Fibroblast of skin of scalp (primary cell): ENCODE data around the gene CEMIP2.
A peak's percentile ranks its signal among the peaks of the same experiment; 100 is the strongest.

ENCODE experiments used
- DNase-seq: peaks from one replicate; pipeline ENCODE4 v3.0.0-alpha.2; 2013

The CEMIP2 gene

GRCh38 chr9:71746023-71746757 lies 22.1 kb downstream of the CEMIP2 start:
- no peak for DNase-seq

GRCh38 chr9:71744754-71745521 lies 23.4 kb downstream of the CEMIP2 start:
- DNase-seq = no peak

DNA sequence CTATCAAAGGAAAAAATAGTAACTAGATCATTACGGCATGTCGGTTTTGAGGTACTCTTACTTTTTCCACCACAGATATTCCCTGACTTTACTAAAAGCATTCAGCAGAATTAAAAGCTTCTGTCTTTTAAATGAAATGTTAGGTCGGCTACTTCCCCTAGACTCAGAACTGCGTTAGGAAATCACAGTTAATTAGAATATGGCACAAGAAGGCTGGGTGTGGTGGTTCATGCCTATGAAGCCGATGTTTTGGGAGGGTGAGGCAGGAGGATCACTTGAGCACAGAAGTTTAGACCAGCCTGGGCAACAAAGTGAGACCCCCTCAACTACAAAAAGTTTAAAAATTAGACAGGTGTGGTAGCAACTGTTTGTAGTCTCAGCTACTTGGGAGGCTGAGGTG lies 24.4 kb downstream of the CEMIP2 start:
- DNase-seq = no peak

DNA sequence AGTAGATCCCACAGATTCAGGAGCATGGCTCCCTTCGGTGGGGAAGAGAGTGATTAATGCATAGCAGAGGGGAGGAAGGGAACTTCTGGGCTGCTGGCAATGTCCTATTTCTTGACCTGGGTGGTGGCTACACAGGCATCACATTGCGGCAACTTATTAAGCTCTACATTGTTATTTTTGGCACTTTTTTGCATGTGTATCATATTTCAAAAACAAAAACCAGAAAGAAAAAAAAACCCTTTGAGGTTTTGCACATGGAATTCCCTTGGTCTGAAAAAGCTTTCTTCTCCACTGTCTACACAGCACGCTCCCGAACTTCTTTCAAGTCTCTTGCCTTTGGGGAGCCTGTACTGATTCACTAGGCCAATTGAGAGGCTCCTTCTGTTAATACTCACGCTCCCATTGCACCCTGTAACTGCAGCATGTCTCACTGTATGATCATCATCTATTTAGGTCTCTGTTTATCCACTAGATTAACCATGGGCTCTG lies 25.1 kb downstream of the CEMIP2 start:
- DNase-seq = peak; percentile 77

GRCh38 chr9:71742703-71743102 lies 25.6 kb downstream of the CEMIP2 start:
- no peak for DNase-seq

DNA sequence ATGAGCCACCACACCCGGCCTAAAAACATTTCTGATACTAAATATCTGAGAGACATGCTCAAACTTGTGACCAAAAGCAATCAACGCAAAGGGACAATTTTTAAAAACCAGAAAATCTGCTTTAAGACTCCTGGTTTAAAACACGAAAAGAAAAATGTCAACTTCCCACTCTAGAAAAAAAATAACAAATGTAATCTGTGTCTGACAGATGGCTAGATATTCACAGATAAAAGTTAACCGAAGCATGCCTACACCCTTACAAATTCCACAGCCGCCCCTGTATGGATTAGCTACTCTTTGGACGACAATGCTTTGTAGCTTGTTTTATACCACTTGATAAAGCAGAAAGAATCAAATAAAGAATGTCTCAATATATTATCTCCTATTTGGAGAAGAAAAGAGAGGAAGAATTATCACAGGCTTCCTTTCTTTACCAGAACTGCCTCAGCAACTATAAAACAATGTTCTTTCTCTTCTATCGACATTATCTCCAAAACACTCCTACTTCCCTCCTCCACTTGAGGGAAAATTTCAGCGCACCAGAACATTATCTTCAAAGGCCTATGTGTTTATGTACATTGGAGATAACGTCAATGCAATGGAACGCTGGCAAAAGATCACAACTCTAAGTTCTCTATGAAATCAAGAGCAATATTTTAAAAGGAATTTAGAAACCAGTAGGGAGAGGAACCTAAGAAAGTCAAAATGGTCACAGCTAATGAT lies 26.2 kb downstream of the CEMIP2 start:
- DNase-seq = no peak

DNA sequence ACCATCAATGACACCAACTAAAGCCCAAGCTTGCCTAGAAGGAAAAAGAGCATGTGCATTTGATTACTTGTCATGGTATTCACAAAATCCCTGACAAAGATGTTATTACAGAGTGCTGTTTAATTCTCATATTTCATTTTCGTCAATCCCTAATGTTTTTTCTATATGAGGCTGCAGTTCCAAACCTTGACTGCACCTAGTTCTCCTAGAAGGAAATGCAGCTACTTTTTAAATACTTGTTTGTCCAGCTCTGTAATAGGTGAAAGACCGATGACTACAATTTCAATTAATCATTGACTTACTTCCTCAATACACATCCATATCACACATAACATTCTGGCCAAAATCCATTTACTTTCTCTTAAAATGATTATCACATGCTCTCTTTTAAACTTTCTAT lies 28.1 kb downstream of the CEMIP2 start:
- DNase-seq = peak; percentile 47

DNA sequence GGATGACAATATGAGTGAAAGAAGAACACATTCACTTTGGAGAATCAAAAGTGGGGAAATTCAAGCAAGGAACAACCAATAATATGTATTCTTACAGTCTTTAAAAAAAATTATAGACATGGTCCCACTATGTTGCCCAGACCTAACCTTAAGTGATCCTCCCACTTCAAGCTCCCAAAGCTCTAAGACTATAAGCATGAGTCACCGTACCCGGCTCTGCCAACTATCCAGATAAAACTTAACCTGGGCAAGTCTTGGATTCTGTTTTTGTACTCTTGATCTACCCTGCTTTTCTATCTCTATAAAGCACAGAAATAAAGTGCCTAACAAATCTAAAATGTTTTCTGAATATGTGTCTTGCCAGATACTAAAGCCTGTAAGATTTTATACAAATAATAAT lies 30.9 kb downstream of the CEMIP2 start:
- DNase-seq = no peak

DNA sequence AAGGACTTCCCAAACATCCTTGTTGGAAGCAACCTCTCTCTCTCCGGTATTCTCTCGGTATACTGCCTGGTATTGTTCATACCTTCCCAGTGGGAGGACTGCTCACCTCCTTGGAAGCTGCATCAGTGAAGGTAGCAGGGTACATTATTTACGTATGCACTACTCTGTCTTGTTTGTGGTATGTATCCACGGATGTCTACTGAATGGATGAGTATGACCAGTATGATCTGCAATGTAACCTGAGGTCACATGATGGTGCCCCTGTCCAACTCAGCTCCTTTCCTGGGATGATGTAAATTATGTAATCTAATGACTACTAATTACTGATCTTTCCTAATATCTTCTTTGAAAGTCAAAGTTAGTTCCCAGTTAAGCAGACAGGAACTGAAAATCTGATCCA lies 32.1 kb downstream of the CEMIP2 start:
- no peak for DNase-seq

DNA sequence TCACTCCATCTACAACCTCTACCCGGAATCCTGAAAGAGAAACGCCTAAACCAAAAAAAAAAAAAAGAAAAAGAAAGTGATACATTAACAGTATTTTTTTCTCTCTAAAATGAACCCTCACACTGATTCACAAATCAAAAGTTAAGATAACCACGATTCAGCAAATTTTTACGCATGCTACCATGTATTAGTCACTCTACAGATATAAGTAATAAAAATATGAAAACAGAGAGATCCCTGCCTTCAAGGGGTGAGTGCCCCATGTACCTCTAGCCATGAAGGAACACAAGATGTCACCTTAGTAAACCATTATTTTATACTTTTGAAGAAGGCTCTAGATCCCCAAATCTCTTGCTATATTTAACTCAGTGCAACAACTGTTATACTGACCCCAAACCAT lies 33.4 kb downstream of the CEMIP2 start:
- DNase-seq = no peak

DNA sequence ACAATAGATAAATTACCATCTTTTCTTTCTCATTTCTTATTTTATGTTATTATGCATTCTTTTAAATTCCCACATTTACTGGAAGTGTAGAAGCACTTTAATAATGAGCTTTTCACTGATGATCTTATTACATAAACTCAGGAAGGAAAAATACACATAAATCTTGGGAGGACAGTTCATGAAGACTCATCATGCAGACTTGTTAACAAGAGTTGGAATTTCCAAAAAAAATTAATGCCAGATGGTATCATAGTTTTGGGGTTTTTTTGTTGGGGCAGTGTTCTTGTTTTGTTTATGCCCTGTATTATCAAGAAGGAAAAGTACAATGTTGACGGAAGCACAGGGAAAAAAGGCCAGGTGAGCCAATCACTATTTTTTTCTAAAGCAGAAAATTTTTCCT lies 35.1 kb downstream of the CEMIP2 start:
- DNase-seq = peak; percentile 61

- DNase-seq = no peak
These were observed 38.3 kb downstream of the CEMIP2 start for GRCh38 chr9:71729816-71730526.

DNA sequence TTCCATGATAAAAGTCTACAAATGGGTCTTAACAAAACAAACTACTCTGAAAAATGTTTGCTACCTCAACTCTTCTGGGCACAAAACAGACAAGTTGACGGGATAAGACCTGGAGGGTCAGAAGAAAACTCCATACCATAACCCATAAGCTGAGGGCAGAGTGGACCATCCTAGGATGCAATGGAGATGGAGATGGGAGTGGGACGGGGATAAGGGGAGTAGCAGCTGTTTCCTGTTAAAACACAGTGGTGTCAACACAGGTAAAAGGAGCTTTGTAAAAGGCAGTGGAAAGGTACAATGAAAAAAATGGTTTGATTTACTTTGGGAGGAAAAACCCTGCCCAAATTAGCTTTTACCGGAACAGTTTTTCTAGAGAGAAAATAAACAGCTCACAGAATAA lies 41.6 kb downstream of the CEMIP2 start:
- DNase-seq = no peak

DNA sequence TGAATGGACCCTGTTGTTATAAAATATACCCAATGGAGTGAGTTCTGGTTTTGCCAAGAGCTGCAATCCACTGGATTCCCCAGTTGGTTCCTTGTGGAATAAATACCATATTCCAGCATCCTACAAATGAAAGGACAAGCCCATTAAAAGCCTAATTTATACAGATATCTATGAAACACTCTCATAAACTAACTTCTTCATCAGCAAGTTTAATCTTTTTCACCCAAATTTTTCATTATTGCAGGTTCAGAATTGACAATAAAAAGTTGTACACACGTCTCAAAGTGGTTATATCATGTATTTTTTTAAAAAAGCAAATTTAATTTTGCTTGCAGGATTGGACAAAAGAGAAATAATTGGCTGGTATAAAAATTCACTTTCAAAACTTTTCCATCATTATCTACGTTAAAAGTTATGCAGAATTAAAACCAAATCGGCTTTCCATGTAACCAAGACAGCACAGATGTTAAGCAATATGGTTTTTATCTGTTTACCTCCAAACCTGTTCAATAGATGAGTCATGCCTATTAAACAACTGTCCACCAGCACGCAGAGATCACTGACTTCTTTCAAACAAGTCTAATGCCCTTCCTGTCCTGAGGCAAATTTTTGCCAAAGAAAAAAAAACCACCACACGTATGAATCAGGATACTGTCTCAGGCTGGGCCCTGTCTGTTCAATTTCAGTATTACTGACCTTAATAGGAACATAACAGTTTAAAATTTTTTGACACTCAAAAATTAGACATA lies 42.5 kb downstream of the CEMIP2 start:
- DNase-seq = no peak

GRCh38 chr9:71721855-71722254 lies 46.5 kb downstream of the CEMIP2 start:
- peak; percentile 52 for DNase-seq

GRCh38 chr9:71719562-71719961 lies 48.8 kb downstream of the CEMIP2 start:
- DNase-seq = peak; percentile 33

- DNase-seq = no peak
These were observed 49.2 kb downstream of the CEMIP2 start for GRCh38 chr9:71719088-71719487.

- peak; percentile 26 for DNase-seq
These were observed 52.0 kb downstream of the CEMIP2 start for GRCh38 chr9:71716138-71716909.

GRCh38 chr9:71710856-71711255 lies 57.5 kb downstream of the CEMIP2 start:
- no peak for DNase-seq

DNA sequence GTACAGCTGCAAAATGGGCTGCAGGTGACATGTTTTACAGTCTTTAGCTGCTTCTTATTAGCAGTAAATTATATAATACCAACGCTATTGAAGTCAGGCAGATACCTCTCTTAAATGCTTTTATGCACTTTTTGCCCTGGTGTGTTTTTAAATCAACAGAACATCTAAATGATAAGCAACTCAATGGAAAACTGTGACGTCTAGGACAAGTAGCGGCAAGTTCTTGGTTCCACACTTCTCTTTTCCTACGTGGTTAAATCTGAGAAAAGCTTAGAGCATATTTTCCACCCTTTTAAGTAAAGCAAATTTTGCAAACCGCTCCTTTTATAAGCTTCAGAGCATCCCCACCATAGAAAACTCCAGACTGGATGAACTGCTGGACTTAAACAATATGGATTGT lies 58.1 kb downstream of the CEMIP2 start:
- no peak for DNase-seq

DNA sequence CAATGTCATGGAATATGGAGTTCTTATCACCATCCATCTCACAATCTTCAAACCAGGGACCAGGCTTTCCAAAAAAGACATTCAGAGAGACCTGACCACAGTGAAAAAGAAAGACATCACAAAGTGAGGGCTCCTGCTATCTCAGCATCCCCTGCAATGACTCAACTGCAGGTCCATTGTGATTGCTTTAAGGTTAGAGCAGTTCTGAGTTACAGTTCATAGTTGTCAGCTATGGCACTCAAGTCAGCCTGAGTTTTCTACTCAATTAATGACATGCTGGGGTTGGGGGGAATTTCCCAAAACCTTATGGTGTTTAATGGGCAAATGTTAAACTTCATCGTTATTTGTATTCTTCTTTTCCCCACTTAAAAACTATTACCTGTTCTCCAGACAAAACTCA lies 58.9 kb downstream of the CEMIP2 start:
- DNase-seq = no peak
